H9 (cell line): ENCODE results near the gene AP3D1. TPM values are rescaled to one million over a fixed set of nuclear protein-coding genes. Genes with fewer than 3 reads are reported as not detected.

ENCODE experiments used
- DNase-seq: peaks from one replicate; pipeline ENCODE4 v3.0.0-alpha.2; 2017
- H2AFZ ChIP-seq: one replicate; pipeline ENCODE4 v1.6.1; 2013; ENCODE audit warnings: mild to moderate bottlenecking, low read length, control low read depth, moderate library complexity
- H2AK5ac ChIP-seq: 2 replicates; pipeline ENCODE4 v1.6.1; 2013; ENCODE audit warnings: low read length, control low read depth, mixed read lengths; ENCODE audit not compliant: insufficient read length
- H2BK120ac ChIP-seq: one replicate; pipeline ENCODE4 v1.6.1; 2013; ENCODE audit warnings: low read depth, mild to moderate bottlenecking, low read length, control low read depth, inconsistent platforms; ENCODE audit not compliant: poor library complexity, severe bottlenecking
- H2BK12ac ChIP-seq: 2 replicates; pipeline ENCODE4 v1.6.1; 2013; ENCODE audit warnings: low read length, control low read depth, mixed read lengths, low read depth; ENCODE audit not compliant: insufficient read length
- H2BK15ac ChIP-seq: 2 replicates; pipeline ENCODE4 v1.6.1; 2013; ENCODE audit warnings: low read depth, low read length, control low read depth
- H2BK20ac ChIP-seq: one replicate; pipeline ENCODE4 v1.6.1; 2013; ENCODE audit warnings: low read depth, mild to moderate bottlenecking, low read length, control low read depth, inconsistent platforms; ENCODE audit not compliant: poor library complexity, severe bottlenecking
- H2BK5ac ChIP-seq: 2 replicates; pipeline ENCODE4 v1.6.1; 2013; ENCODE audit warnings: low read length, control low read depth, mixed read lengths; ENCODE audit not compliant: insufficient read length
- H3K14ac ChIP-seq: 2 replicates; pipeline ENCODE4 v1.6.1; 2013; ENCODE audit warnings: low read length, control low read depth; ENCODE audit not compliant: insufficient read depth
- H3K18ac ChIP-seq: 2 replicates; pipeline ENCODE4 v1.6.1; 2013; ENCODE audit warnings: low read depth, mild to moderate bottlenecking, mixed read lengths, low read length, control low read depth; ENCODE audit not compliant: insufficient read length
- H3K23ac ChIP-seq: 2 replicates; pipeline ENCODE4 v1.6.1; 2013; ENCODE audit warnings: low read length, control low read depth, mixed read lengths, low read depth; ENCODE audit not compliant: insufficient read length
- H3K23me2 ChIP-seq: 2 replicates; pipeline ENCODE4 v1.6.1; 2013; ENCODE audit warnings: low read depth, mild to moderate bottlenecking, mixed read lengths, low read length, control low read depth; ENCODE audit not compliant: insufficient read length, poor library complexity, severe bottlenecking
- H3K27ac ChIP-seq: 2 replicates; pipeline ENCODE4 v1.5.1; 2013; ENCODE audit warnings: low read length, control low read depth, mixed read lengths, low read depth; ENCODE audit not compliant: insufficient read length
- H3K27me3 ChIP-seq: 2 replicates; pipeline ENCODE4 v1.6.1; 2013; ENCODE audit warnings: low read length, control low read depth, inconsistent platforms; ENCODE audit not compliant: insufficient read depth
- H3K4ac ChIP-seq: 2 replicates; pipeline ENCODE4 v1.6.1; 2013; ENCODE audit warnings: low read depth, mild to moderate bottlenecking, control low read depth, inconsistent platforms, low read length, moderate library complexity
- H3K4me1 ChIP-seq: 2 replicates; pipeline ENCODE4 v1.6.1; 2013; ENCODE audit warnings: low read length, control low read depth, inconsistent platforms; ENCODE audit not compliant: insufficient read depth
- H3K4me2 ChIP-seq: 2 replicates; pipeline ENCODE4 v1.6.1; 2013; ENCODE audit warnings: low read length, control low read depth, mixed read lengths; ENCODE audit not compliant: insufficient read length, insufficient read depth
- H3K56ac ChIP-seq: 2 replicates; pipeline ENCODE4 v1.6.1; 2013; ENCODE audit warnings: low read depth, mild to moderate bottlenecking, mixed read lengths, low read length, control low read depth; ENCODE audit not compliant: insufficient read length
- H3K79me1 ChIP-seq: 2 replicates; pipeline ENCODE4 v1.6.1; 2013; ENCODE audit warnings: low read depth, mild to moderate bottlenecking, moderate library complexity, low read length, control low read depth, inconsistent platforms; ENCODE audit not compliant: insufficient read depth, poor library complexity, severe bottlenecking
- H3K79me2 ChIP-seq: 2 replicates; pipeline ENCODE4 v1.6.1; 2013; ENCODE audit warnings: low read length, control low read depth, inconsistent platforms; ENCODE audit not compliant: insufficient read depth
- H3K9ac ChIP-seq: 2 replicates; pipeline ENCODE4 v1.6.1; 2013; ENCODE audit warnings: low read length, control low read depth, mixed read lengths; ENCODE audit not compliant: insufficient read length; ENCODE audit errors: extremely low read depth
- H3K9me3 ChIP-seq: one replicate; pipeline ENCODE4 v1.6.1; 2013; ENCODE audit warnings: low read depth, low read length, inconsistent platforms; ENCODE audit not compliant: control insufficient read depth
- H3T11ph ChIP-seq: one replicate; pipeline ENCODE4 v1.6.1; 2013; ENCODE audit warnings: mild to moderate bottlenecking, low read length, control low read depth, inconsistent platforms
- H4K20me1 ChIP-seq: one replicate; pipeline ENCODE4 v1.6.1; 2013; ENCODE audit not compliant: control insufficient read depth, insufficient read length, insufficient read depth
- H4K5ac ChIP-seq: 2 replicates; pipeline ENCODE4 v1.6.1; 2013; ENCODE audit warnings: low read depth, mild to moderate bottlenecking, mixed read lengths, low read length, control low read depth; ENCODE audit not compliant: insufficient read length
- H4K8ac ChIP-seq: replicated peaks from 2 replicates; pipeline ENCODE4 v1.6.1; 2013; ENCODE audit warnings: low read length, control low read depth, mixed read lengths, low read depth; ENCODE audit not compliant: insufficient read length
- H4K91ac ChIP-seq: 2 replicates; pipeline ENCODE4 v1.6.1; 2013; ENCODE audit warnings: low read depth, mild to moderate bottlenecking, moderate library complexity, mixed read lengths, low read length, control low read depth; ENCODE audit not compliant: insufficient read length
- H3K27ac Mint-ChIP-seq, 3 experiments: 2 replicates in 2 of 3; 3 replicates in 1 of 3; pipeline ENCODE4 v1.8.0; 2020 to 2021; ENCODE audit warnings: mixed read lengths in 3 of 3, mild to moderate bottlenecking in 1 of 3, moderate library complexity in 1 of 3
- H3K27me3 Mint-ChIP-seq: 2 replicates; pipeline ENCODE4 v1.8.0; 2021; ENCODE audit warnings: low read depth, mild to moderate bottlenecking, moderate library complexity, mixed read lengths
- H3K36me3 Mint-ChIP-seq, 3 experiments: 2 replicates in 2 of 3; 3 replicates in 1 of 3; pipeline ENCODE4 v1.8.0; 2020 to 2021; ENCODE audit warnings: low read depth in 3 of 3, mixed read lengths in 3 of 3; ENCODE audit not compliant: insufficient read depth in 1 of 3
- H3K4me1 Mint-ChIP-seq, 2 experiments: 2 replicates each; pipeline ENCODE4 v1.8.0; 2020; ENCODE audit warnings: mixed read lengths in 2 of 2
- H3K4me3 Mint-ChIP-seq, 2 experiments: 2 replicates in 1 of 2; 3 replicates in 1 of 2; pipeline ENCODE4 v1.8.0; 2020 to 2021; ENCODE audit warnings: mild to moderate bottlenecking in 2 of 2, mixed read lengths in 2 of 2, moderate library complexity in 1 of 2
- H3K9me3 Mint-ChIP-seq, 2 experiments: 2 replicates in 1 of 2; 3 replicates in 1 of 2; pipeline ENCODE4 v1.8.0; 2020; ENCODE audit warnings: mild to moderate bottlenecking in 2 of 2, mixed read lengths in 2 of 2, moderate library complexity in 1 of 2
- CTCF ChIP-seq: fragments of 200-600 bp; sonication (generic); conservative IDR thresholded peaks from 3 replicates; pipeline ENCODE4 v1.8.0; 2021; ENCODE audit warnings: antibody characterized with exemption, mild to moderate bottlenecking
- WGBS: extraction: QIAGEN DNeasy Blood & Tissue Kit; methylation state at CpG from one replicate; pipeline ENCODE4 v1.1.7; 2013; ENCODE audit warnings: missing lambda C conversion rate, low lambda C conversion rate, mixed read lengths; ENCODE audit not compliant: insufficient read length; ENCODE audit errors: extremely low coverage; 5-methylcytosine and 5-hydroxymethylcytosine counted together
- total RNA-seq: library from RNA; stranded (reverse); gene quantifications from 2 replicates; pipeline ENCODE4 v1.2.1, GENCODE V29; 2021

Gene AP3D1
- total RNA-seq, 1 experiment from 2014 or later = 142 TPM

GRCh38 chr19:2191456-2192310, 40.3 kb upstream of the AP3D1 start:
- 0 out of 4 replicates have a peak, but pooled peaks cover 0 to 2% of the 10 kb centered on the region in 2 experiments for H3K4me1 Mint-ChIP-seq
- Histone ChIP-seq H3T11ph (no peak overlapping the region), H2BK15ac (no peak overlapping the region), H3K18ac (no peak overlapping the region), H3K27me3 (no peaks in the 10 kb centered on the region), H3K4me2 (no peak overlapping the region), H3K27ac (no peak overlapping the region), H3K23me2 (no peaks in the 10 kb centered on the region), H4K5ac (no peak overlapping the region), H2BK12ac (no peak overlapping the region), H4K20me1 (peaks cover 3% of the 10 kb centered on the region), H3K79me2 (no peaks in the 10 kb centered on the region), H2BK20ac (no peak overlapping the region), H3K14ac (no peak overlapping the region), H3K79me1 (no peaks in the 10 kb centered on the region), H3K4ac (no peak overlapping the region), H4K91ac (no peak overlapping the region), H2AK5ac (no peak overlapping the region), H2BK120ac (no peak overlapping the region), H4K8ac (no peak overlapping the region), H3K23ac (no peak overlapping the region), H3K56ac (no peak overlapping the region), H3K4me1 (no peaks in the 10 kb centered on the region), H2AFZ (no peak overlapping the region), H2BK5ac (no peak overlapping the region), H3K9me3 (no peaks in the 10 kb centered on the region), H3K9ac (no peak overlapping the region)
- no peak overlapping the region for H3K4me3 Mint-ChIP-seq
- TF ChIP-seq CTCF = no peak
- no peak for DNase-seq
- no CpG with 5 or more reads among the region's 32 CpGs for WGBS
- no peaks in the 10 kb centered on the region for H3K27me3 Mint-ChIP-seq
- H3K27ac Mint-ChIP-seq = no peak overlapping the region
- H3K9me3 Mint-ChIP-seq = no peaks in the 10 kb centered on the region
- H3K36me3 Mint-ChIP-seq = peaks cover 19 to 55% (median 51%) of the 10 kb centered on the region in 3 experiments; a peak in 6 of 7 replicates
